Midbrain (tissue), 1 donor: ENCODE data around the gene CDK5R2.

Experiments
- DNase-seq: peaks from one replicate; lab custom pipeline; 2025; lab: John Stamatoyannopoulos, UW

The CDK5R2 gene

GRCh38 chr2:218961651-218962570, 2.4 kb downstream of the CDK5R2 start:
- no peak for DNase-seq

DNA sequence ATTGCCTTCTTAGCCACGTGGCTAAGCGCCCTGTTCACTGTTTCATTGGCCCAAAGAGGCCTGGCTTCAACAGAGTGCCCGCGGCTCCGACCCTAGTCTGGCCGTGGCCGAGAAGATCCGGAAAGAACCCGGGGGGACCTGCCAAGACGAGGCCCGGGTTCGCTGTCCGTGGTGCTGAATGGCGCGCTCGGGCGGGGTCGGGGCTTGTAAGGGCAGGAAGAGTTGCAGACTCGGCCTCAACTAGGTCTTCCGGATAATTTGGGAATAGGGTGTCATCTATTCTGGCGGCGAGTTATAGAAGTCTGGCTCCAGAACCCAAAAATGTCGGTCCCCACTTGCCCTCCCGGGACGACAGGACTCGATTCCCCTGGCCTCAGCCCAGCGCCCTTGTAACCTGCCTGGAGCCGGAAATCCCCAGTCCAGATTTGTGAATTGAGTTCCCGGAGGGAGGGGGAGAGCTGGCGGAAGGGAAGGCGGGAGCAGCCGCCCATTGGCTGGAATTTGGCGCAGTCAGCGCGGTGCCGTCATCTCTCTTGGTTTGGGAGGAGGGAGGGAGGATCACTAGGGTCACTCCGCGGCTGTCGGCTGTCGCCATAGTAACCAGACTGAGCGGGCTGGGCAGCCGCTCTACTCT, 3.5 kb downstream of the CDK5R2 start:
- peak; percentile 58 for DNase-seq

GRCh38 chr2:218963601-218964000, 4.1 kb downstream of the CDK5R2 start:
- DNase-seq, result no peak

GRCh38 chr2:218964041-218964771, 4.7 kb downstream of the CDK5R2 start:
- DNase-seq, result no peak

- DNase-seq, result no peak
These were observed 11.4 kb downstream of the CDK5R2 start for GRCh38 chr2:218970894-218971293.

DNA sequence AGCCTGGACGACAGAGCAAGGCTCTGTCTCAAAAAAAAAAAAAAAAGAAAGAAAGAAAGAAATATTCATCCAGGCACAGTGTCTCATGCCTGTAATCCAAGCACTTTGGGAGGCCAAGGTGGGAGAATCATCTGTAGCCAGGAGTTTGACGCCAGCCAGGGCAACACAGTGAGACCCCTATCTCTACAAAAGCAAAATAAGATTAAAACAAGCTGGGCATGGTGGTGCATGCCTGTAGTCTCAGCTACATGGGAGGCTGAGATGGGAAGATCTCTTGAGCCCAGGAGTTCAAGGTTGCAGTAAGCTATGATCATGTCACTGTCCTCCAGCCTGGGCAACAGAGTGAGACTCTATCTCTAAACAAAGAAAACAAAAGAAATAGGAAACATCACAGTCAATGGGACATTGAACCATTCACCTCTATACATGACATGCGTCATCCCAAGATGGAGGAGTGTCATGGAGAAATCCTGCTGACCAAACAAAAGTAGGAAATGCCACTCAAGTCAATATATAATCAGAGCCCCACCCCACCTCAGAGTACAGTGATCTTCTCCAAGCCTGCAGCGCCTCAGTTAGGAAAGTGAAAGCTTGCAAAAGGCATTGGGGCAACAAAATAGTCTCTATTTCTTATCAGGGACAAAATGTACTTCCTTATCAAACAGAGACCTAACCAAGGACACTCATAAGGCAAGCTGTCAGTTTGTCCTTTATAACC, 15.8 kb downstream of the CDK5R2 start:
- no peak for DNase-seq

DNA sequence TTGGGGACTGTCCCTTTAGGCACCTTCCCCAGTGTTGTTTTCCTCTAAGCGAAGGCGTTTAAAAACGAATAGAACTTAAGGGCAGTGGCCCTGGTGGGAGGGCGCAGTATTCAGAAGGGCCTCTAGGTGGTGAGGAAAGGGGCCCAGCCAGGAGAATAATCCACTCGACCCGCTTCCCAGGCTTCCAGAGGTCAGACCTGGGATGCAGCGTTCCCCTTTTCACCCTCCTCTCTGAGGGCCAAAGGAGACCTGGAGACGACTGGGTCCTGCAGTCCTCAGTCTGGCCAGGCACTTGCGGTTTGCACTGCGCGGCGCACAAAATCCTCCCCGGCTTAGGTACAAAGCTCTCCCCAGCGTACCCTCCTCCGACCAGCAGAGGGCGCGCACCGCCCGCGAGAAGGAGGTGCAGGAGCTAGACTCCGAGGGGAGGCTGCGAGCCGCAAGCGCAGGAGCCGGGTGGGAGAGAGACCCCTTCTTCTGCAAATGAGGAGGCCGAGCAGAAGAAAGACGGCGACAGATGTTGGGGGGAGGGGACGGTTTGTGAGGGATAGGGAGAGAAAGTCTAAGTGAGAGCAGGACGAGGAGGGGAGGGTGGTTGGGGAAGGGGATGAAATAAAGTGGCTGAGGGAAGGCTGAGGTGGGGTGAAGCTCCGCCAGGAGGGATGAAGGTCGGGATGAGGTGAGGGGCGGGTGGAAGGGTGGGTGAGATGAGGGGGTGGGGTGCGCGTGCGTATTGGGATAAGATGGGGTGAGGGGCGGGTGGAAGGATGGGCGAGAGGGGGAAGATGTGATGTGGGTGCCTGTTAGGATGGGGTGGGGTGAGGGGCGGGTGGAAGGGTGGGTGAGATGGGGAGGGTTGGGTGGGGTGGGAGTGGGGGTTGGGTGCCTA, 20.6 kb downstream of the CDK5R2 start:
- peak; percentile 76 for DNase-seq

DNA sequence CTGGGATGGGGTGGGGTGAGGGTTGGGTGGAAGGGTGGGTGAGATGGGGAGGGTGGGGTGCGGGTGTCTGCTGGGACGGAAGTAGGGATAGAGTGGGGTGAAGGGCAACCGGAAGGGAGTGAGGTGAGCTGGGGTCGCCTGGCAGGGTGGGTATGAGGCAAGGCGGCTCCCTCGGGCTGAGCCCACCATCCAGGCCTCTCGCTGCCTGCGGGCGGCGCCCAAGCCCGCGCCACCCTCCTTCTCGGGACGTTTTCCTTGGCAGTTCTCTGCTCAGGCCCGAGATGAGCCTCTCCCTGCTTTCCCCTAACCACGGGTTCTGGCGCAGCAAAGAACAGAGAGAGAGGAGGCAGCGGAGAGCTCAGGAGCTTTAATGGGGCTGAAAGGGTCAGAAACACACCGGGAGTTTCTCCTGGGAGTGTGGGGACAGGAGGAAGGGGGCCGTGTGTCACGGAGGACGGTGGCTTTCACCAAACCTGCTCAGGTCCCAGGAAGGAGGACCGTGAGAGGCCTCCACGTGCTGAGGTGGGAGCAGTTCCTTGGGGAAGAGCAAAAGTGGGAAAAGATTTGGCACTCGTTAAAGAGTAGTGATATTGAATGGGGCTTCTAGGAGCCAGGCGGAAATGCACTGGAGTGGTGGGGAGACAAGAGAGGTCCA, 21.4 kb downstream of the CDK5R2 start:
- no peak for DNase-seq

GRCh38 chr2:218981390-218981880, 22.0 kb downstream of the CDK5R2 start:
- DNase-seq, result no peak

GRCh38 chr2:218981881-218982585, 22.6 kb downstream of the CDK5R2 start:
- DNase-seq, result no peak

DNA sequence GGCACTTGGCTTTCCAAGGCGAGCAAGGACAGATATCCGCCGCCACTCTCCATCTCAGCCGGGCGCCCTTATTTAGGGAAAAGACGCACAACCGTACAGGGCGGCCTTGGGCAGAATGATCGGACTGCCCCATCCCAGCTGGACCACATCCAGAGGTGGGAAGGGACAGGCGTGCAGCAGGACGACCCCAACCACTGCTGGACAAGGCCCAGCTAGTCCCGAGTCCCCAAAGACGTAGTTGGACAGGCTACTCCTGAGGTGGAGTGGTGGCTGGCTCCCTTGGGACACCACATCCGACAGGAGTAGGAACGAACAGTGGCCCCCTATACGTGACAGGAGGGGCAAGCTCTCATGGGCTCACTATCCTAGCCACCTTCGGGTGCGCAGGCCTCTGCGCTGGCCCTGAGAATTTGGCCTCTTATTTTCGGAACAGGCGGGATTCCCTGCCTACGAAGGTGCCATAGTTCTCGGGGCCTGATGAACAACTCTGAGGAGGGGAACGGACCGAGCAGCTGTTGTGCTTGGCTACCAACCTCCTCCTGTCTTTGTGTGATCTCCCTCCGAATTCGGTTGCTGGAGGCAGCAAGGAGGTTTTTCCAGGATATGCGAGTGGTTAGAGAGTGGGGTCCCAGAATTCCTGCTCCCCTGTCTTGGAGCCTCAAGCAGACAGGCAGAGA, 23.3 kb downstream of the CDK5R2 start:
- DNase-seq, result no peak

- DNase-seq, result no peak
These were observed 23.9 kb downstream of the CDK5R2 start for GRCh38 chr2:218983263-218983933.

DNA sequence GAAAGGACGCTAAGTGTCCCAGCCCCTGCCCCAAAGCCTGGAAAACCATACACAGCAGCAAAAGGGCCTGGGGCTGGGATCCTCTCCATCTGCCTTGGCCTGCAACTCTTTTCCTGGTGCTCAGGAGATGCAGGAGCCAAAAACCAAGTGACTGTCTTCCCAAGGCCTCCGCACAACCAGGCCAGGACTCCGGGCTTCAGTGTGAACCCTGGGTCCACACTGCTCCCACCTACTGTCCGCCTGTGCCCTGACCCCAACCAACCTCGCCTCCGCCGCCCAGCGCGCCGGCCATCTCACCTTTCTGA, 24.4 kb downstream of the CDK5R2 start:
- DNase-seq, result no peak

DNA sequence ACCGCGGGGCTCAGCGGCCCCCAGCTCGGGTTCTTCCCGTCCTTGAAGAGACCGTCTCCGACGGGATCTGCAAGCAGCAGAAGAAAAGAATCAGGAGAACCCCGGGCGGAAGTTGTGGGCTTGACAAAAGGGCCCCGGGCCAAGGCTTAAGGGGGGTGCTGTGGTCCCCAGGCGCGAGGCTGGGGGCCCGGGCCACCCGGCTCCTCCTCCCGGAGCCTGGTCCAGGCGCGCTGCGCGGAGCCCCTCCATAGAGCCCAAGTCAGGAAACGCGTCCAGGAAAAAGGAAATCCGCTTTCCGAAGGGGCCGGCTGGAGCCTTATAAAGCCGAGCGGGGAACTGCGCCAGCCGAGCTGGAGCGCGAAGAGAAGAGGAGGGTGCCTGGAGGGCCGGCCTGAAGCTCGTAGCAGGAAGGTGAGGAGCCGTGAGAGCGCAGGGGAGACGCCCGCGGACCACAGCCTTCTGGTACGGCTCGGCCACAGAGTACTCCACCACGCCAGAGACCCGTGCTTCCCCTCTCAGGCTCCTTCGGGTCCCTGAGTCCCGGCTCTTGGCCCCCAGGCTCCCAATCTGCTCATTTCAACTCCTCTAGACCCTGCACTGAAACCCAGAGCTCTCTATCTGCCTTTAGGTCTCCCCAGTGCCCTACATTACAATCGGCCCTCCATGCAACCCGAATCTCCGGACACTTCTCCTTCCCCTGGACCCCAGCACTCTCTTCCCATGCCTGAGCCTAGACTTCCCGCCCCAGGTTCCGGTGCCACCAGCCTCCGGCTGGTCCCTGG, 25.0 kb downstream of the CDK5R2 start:
- DNase-seq, result no peak

- DNase-seq, result no peak
These were observed 25.5 kb downstream of the CDK5R2 start, which contains the start of gene FEV for GRCh38 chr2:218985021-218985324. FEV (minus strand) TSS chr2:218985184; CDS start chr2:218985075, 109 bp downstream.

GRCh38 chr2:218985325-218986091, 26.0 kb downstream of the CDK5R2 start:
- no peak for DNase-seq

GRCh38 chr2:218986148-218986761, 26.8 kb downstream of the CDK5R2 start:
- no peak for DNase-seq
